Measurements from ENCODE around the gene HIPK3. TPM values are rescaled to one million over a fixed set of nuclear protein-coding genes. Genes with fewer than 3 reads are reported as not detected.

Gene HIPK3
- total and polyA plus RNA-seq, 2 donors (not counting 3 experiments of a cell fraction or from before 2014, with no cell fraction given), result 13.3 to 36.1 TPM

DNA sequence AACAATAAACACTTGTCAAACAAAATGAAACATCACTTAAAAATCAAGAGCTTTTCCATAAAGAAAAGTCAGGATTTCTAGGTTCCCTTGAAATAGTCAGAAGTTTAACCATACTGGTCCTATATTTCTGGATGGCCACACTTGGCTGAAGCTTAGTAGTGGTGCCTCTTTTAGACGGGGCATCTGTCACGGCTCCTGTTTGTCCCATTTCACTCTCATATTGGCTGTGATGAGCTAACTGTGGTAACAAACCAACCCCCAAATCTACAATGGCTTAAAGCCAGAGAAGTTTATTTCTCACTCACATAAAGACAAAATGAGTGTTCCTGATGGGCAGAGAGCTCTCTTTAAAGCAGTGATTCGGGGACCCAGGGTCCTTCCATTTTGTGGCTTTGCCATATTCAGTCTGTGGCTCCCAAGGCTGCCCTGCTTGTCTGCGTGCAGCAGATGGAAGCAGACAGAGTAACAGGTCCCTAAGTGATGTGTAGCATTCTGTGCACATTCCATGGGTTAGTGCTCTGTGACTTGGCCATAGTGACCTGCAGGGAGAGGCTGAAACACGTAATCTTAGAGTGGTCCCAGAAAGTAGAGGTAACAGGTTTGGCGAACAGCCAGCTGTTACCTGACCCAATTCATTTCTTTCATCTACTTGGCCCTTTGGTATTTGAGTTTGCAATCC, 137.4 kb downstream of the HIPK3 start:
- intact Hi-C loops (cut with micrococcal nuclease) (no loop called here), dilution Hi-C loops (cut with MboI; ENCODE audit: extremely low pct_ligation_motif_present, low sequenced_read_pairs) (no loop called here)
- Histone ChIP-seq H3K9ac (replicated peaks; ENCODE audit: extremely low read depth, insufficient read depth, low read length) (no peak overlapping the region), H3K27me3 (ENCODE audit: control insufficient read depth in 2 of 2, insufficient read depth in 2 of 2, low read length in 2 of 2) (no peaks in the 10 kb centered on the region), H3K36me3 (ENCODE audit: control insufficient read depth in 2 of 2, extremely low read depth in 1 of 2, insufficient read depth in 2 of 2, low read length in 2 of 2) (no peaks in the 10 kb centered on the region), H4K20me1 (replicated peaks; ENCODE audit: control insufficient read depth, extremely low read depth, insufficient read depth, low read length) (no peaks in the 10 kb centered on the region), H3K9me1 (replicated peaks; ENCODE audit: control insufficient read depth, extremely low read depth, insufficient read depth, low read length) (no peaks in the 10 kb centered on the region), H3K9me3 (replicated peaks; ENCODE audit: control insufficient read depth, insufficient read depth, low read length) (no peaks in the 10 kb centered on the region), H3K27ac (ENCODE audit: insufficient read depth, low read depth, low read length) (no peak overlapping the region), H3K4me1 (ENCODE audit: control insufficient read depth, extremely low read depth, insufficient read depth, low read length) (no peaks in the 10 kb centered on the region), H3K79me2 (ENCODE audit: control insufficient read depth, insufficient read depth, low read length) (peaks cover 44% of the 10 kb centered on the region), H3K4me3 (replicated peaks in 1 of 3; ENCODE audit: insufficient read depth in 1 of 3, low read depth in 1 of 3, low read length in 3 of 3) (no peak overlapping the region), H3K4me2 (ENCODE audit: insufficient read depth, low read length) (no peak overlapping the region), H2AFZ (ENCODE audit: low read depth, low read length) (no peak overlapping the region)
- ChIA-PET CTCF (interaction anchor here (0.6 to 1.5 kb wide), 3 partner anchors 10 to 306 kb away, joined by 3 to 4 read pairs (median 4); partner anchors contain the start of gene C11orf91), POLR2A (no interaction called here)
- FAIRE-seq, result no peak
- BruUV-seq (replicated peaks), result no TSS peak
- TF ChIP-seq FOS (IDR thresholded peaks at IDR 0.05; ENCODE audit: borderline replicate concordance, insufficient read depth, low read length), result no peak
- TF ChIP-seq CTCF (IDR thresholded peaks at IDR 0.05; ENCODE audit: extremely low read depth in 1 of 2, insufficient read depth in 1 of 2, low read depth in 1 of 2, low read length in 2 of 2), result no peak
- TF ChIP-seq, protein P1, sequence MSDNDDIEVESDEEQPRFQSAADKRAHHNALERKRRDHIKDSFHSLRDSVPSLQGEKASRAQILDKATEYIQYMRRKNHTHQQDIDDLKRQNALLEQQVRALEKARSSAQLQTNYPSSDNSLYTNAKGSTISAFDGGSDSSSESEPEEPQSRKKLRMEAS (IDR thresholded peaks at IDR 0.05; ENCODE audit: insufficient read depth, insufficient read length), result no peak
- TF ChIP-seq GATA2 (IDR thresholded peaks at IDR 0.05; ENCODE audit: insufficient read depth, insufficient read length, low read depth, low read length), result no peak
- TF ChIP-seq MYC (IDR thresholded peaks at IDR 0.05; ENCODE audit: low read depth, low read length), result no peak
- TF ChIP-seq EZH2 (IDR thresholded peaks at IDR 0.05; ENCODE audit: borderline replicate concordance, low read depth, low read length, severe bottlenecking), result no peak
- no peak for TF ChIP-seq JUN (IDR thresholded peaks at IDR 0.05; ENCODE audit: borderline replicate concordance, insufficient read depth, insufficient read length, low read depth)
- TF ChIP-seq POLR2A (IDR thresholded peaks at IDR 0.05; ENCODE audit: low read depth, low read length), result no peak
- TF ChIP-seq POLR2AphosphoS5 (IDR thresholded peaks at IDR 0.05; ENCODE audit: insufficient read depth, low read depth, low read length), result no peak
- no peak for DNase-seq (ENCODE audit: low read depth, low spot score)
